Neural cell (in vitro differentiated cells): ENCODE measurements around the gene ZMIZ2.

Source experiments
- CTCF ChIP-seq: fragments of 450-650 bp; IDR thresholded peaks from 2 replicates; pipeline ENCODE4 v1.5.1; 2014; ENCODE audit warnings: antibody characterized with exemption, mild to moderate bottlenecking, moderate library complexity; ENCODE audit not compliant: poor library complexity, severe bottlenecking
- EP300 ChIP-seq: fragments of 450-650 bp; conservative IDR thresholded peaks from 2 replicates; pipeline ENCODE4 v1.6.1; 2014; ENCODE audit warnings: antibody characterized with exemption, mild to moderate bottlenecking, moderate library complexity; ENCODE audit not compliant: poor library complexity, severe bottlenecking
- EZH2 ChIP-seq: fragments of 200-600, 300-800 bp; shearing (Covaris generic), sonication (generic); IDR thresholded peaks from 2 replicates; pipeline ENCODE4 v1.6.1; 2014; ENCODE audit warnings: antibody characterized with exemption, low read length, borderline replicate concordance, mild to moderate bottlenecking; ENCODE audit not compliant: insufficient read depth, poor library complexity, severe bottlenecking
- POLR2AphosphoS5 ChIP-seq: IDR thresholded peaks from 2 replicates; pipeline ENCODE4 v1.6.1; 2012
- RAD21 ChIP-seq: fragments of 450-650 bp; conservative IDR thresholded peaks from 2 replicates; pipeline ENCODE4 v1.6.1; 2014; ENCODE audit warnings: antibody characterized with exemption, mild to moderate bottlenecking, moderate library complexity
- TF ChIP-seq, protein P1 (sequence below): IDR thresholded peaks from 2 replicates; pipeline ENCODE4 v1.6.1; 2012; ENCODE audit warnings: borderline replicate concordance

DNA sequence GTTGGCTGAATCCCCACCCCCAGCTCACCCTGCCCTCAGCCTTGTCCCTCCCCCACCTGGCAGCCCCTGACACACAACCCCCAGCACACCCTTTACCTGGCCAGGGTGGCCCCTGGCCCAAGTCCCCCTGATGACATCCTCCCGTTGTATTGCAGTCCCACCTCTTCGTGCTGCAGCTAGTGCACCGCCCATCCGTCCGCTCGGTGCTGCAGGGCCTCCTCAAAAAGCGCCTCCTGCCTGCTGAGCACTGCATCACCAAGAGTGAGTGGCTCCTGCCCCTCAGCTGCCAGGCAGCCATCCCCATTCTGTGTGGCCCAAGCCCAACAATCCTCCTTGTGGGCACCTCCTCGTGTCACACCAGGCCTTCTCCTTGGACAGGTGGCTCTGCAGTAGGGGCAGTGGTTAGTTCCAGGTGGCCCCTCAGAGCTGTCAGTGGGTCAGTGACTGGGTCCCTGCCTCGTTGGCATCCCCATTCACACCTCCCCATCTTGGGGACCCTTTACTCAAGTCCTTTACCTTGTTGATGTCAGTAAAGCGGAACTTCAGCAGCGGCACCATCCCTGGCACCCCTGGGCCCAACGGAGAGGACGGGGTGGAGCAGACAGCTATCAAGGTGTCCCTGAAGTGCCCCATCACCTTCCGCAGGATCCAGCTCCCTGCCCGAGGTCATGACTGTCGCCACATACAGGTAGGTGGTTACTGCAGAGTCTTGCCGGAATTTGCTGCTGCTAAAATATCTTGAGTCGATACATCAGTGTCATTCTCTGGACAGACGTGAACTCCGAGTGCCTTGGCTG is 14.3 kb downstream of the ZMIZ2 start:
- TF ChIP-seq CTCF: no peak
- TF ChIP-seq, protein P1, sequence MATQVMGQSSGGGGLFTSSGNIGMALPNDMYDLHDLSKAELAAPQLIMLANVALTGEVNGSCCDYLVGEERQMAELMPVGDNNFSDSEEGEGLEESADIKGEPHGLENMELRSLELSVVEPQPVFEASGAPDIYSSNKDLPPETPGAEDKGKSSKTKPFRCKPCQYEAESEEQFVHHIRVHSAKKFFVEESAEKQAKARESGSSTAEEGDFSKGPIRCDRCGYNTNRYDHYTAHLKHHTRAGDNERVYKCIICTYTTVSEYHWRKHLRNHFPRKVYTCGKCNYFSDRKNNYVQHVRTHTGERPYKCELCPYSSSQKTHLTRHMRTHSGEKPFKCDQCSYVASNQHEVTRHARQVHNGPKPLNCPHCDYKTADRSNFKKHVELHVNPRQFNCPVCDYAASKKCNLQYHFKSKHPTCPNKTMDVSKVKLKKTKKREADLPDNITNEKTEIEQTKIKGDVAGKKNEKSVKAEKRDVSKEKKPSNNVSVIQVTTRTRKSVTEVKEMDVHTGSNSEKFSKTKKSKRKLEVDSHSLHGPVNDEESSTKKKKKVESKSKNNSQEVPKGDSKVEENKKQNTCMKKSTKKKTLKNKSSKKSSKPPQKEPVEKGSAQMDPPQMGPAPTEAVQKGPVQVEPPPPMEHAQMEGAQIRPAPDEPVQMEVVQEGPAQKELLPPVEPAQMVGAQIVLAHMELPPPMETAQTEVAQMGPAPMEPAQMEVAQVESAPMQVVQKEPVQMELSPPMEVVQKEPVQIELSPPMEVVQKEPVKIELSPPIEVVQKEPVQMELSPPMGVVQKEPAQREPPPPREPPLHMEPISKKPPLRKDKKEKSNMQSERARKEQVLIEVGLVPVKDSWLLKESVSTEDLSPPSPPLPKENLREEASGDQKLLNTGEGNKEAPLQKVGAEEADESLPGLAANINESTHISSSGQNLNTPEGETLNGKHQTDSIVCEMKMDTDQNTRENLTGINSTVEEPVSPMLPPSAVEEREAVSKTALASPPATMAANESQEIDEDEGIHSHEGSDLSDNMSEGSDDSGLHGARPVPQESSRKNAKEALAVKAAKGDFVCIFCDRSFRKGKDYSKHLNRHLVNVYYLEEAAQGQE: no peak
- TF ChIP-seq POLR2AphosphoS5: no peak
- no peak for TF ChIP-seq EZH2
- TF ChIP-seq RAD21: no peak
- no peak for TF ChIP-seq EP300
